ENCODE measurements around the gene FADS2.

- no peak for TF ChIP-seq CTCF (IDR thresholded peaks at IDR 0.05; ENCODE audit: low read depth, low read length)
- TF ChIP-seq POLR2A (IDR thresholded peaks at IDR 0.05; ENCODE audit: extremely low read depth, insufficient read length), result no peak
- TF ChIP-seq MAX (IDR thresholded peaks at IDR 0.05; ENCODE audit: low read depth, low read length), result no peak
Measured at GRCh38 chr11:61793083-61793828, 34.8 kb upstream of the FADS2 start.

Measured in NB4 (cell line).